HG03520 (cell line): ENCODE data around the gene ADAMTSL4.
"Not testable (repeated sequence)": the region's sequence is repeated elsewhere in the genome, so short reads cannot be mapped to it uniquely, and the experiment has no call there.

Experiments
- ATAC-seq: cut with Tn5 transposase; IDR thresholded peaks from one replicate; pipeline ENCODE4 v1.9.1; 2021; ENCODE audit warnings: mild to moderate bottlenecking, moderate library complexity; ENCODE audit not compliant: unreplicated experiment

Gene ADAMTSL4

DNA sequence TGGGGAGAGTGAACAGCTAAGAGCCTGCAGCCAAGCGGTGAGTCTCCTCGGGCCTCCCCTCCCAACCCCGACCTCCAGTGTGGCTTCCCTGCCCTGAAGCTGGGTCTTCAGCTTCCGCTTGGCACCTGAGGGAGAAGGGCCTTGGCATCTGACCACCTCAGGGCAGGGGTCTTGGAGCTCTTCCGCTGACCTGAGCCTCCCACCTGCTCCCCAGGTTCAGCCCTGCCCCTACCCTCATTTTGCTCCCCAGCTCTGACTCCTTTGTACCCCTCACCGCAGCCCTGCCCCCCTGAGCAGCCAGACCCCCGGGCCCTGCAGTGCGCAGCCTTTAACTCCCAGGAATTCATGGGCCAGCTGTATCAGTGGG lies 4.9 kb downstream of the ADAMTSL4 start:
- no peak for ATAC-seq

DNA sequence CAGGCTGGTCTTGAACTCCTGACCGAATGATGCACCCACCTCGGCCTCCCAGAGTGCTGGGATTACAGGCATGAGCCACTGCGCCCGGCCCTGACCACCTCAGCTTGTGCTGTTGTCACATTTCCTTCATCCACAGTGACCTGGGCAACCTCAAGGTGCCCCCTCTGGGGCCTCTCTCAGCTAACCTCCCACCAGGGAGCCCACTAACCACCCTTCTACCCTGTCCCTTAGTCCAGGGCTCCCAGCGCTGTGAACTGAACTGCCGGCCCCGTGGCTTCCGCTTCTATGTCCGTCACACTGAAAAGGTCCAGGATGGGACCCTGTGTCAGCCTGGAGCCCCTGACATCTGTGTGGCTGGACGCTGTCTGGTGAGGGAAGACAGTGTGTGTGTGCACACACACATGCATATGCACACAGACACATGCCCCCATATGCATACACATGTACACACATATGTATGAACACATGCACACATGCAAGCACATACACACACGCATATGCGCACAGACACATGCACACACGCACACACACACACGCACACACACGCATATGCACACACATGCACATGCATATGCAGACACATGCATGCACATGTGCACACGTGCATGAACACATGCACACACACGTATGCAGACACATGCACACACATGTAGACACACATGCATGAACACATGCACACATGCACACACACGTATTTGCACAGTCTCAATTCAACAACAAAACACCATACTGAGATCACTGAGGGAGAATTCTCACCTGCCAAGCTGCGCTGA lies 6.2 kb downstream of the ADAMTSL4 start:
- ATAC-seq = no peak

DNA sequence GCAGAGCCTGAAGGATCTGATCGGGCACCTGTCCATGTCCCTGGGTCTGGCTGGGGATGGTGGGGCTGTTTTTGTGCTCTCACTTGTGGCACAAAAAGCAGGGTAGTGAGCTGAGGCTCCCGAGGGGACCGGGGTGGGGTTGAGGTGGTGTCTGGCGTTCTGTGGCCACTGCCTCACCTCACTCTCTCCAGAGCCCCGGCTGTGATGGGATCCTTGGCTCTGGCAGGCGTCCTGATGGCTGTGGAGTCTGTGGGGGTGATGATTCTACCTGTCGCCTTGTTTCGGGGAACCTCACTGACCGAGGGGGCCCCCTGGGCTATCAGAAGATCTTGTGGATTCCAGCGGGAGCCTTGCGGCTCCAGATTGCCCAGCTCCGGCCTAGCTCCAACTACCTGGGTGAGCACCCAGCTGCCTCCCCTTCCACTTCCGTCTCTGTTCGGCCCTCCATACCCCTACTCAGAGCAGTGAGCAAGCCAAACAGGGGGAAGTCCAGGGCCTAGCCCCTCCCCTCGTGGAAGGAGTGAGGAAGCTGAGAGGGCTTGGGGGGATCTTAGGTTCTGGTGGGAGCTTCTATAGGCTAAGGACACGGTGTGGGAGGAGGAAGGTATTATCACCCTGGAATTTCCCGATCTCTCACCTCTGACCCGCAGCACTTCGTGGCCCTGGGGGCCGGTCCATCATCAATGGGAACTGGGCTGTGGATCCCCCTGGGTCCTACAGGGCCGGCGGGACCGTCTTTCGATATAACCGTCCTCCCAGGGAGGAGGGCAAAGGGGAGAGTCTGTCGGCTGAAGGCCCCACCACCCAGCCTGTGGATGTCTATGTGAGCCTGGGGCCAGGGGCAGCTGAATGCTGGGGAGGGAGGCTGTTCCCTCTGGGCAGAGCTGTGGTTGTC lies 7.0 kb downstream of the ADAMTSL4 start:
- no peak for ATAC-seq

DNA sequence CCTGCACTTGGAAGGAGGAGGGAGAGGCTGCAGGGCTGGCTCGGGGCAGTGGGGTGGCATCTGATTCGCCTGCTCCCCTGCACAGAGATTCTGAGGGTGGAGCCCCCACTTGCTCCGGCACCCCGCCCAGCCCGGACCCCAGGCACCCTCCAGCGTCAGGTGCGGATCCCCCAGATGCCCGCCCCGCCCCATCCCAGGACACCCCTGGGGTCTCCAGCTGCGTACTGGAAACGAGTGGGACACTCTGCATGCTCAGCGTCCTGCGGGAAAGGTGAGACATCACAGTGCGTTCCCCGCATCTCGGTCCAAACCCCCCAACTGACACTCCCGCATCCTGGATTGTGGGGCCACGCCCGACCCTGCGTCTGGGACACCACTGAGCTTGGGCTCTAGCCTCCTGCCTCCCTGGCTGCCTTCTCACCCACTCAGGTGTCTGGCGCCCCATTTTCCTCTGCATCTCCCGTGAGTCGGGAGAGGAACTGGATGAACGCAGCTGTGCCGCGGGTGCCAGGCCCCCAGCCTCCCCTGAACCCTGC lies 7.9 kb downstream of the ADAMTSL4 start:
- no peak for ATAC-seq

DNA sequence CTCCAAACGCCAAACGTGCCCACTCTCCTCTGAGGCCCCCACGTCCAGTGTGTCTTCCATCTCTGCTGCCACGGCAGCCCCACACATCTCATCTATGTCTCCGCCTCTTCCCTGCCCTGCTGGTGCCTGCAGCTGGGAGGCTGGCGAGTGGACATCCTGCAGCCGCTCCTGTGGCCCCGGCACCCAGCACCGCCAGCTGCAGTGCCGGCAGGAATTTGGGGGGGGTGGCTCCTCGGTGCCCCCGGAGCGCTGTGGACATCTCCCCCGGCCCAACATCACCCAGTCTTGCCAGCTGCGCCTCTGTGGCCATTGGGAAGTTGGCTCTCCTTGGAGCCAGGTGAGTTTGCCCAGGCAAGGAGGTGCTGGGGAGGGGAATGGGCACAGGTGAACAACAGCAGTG lies 8.6 kb downstream of the ADAMTSL4 start:
- ATAC-seq = no peak

DNA sequence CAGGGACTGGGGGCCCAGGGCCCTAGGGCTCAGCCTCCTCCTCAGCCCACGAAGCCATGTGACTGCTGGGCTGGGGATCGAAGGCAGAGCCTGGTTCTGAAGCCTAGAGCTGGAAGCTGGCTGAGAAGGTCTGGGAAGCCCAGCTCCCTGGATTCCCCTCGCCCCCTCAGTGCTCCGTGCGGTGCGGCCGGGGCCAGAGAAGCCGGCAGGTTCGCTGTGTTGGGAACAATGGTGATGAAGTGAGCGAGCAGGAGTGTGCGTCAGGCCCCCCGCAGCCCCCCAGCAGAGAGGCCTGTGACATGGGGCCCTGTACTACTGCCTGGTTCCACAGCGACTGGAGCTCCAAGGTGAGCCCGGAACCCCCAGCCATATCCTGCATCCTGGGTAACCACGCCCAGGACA lies 9.1 kb downstream of the ADAMTSL4 start:
- ATAC-seq = no peak

DNA sequence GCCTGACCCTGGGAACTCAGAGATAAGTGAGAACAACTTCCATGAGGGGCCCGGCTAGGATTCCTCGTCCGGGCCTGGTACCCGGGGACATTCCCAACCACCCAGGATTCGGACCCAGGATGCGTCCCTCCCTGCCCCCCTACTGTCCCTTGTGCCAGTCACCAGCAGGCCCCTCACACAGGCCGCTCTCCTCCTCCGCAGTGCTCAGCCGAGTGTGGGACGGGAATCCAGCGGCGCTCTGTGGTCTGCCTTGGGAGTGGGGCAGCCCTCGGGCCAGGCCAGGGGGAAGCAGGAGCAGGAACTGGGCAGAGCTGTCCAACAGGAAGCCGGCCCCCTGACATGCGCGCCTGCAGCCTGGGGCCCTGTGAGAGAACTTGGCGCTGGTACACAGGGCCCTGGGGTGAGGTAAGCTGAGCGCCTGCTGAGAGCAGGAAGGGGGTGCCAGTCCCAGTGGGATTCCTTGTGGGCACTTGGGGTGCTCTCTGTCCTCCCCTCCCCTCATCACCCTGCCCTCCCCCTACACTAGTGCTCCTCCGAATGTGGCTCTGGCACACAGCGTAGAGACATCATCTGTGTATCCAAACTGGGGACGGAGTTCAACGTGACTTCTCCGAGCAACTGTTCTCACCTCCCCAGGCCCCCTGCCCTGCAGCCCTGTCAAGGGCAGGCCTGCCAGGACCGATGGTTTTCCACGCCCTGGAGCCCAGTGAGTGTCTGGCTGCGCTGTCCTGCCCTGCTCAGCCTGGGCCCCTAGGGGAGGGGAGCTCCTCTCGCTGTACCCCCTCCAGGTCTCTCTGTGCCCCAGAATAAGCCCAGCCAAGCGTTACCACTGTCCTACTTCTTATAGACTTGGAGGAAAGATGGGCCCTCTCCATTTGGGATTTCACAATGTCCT lies 9.8 kb downstream of the ADAMTSL4 start:
- ATAC-seq = no peak

DNA sequence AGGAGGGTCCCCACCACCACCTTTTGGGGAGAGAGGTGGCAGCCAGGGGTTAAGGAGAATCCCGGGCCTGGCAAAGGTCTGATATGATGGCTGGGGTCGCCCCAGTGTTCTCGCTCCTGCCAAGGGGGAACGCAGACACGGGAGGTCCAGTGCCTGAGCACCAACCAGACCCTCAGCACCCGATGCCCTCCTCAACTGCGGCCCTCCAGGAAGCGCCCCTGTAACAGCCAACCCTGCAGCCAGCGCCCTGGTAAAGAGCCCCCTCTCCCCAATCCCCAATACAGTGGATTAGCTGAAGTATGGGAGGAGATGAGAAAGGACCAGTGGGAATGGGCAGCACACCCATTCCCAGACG lies 10.4 kb downstream of the ADAMTSL4 start:
- ATAC-seq = no peak

DNA sequence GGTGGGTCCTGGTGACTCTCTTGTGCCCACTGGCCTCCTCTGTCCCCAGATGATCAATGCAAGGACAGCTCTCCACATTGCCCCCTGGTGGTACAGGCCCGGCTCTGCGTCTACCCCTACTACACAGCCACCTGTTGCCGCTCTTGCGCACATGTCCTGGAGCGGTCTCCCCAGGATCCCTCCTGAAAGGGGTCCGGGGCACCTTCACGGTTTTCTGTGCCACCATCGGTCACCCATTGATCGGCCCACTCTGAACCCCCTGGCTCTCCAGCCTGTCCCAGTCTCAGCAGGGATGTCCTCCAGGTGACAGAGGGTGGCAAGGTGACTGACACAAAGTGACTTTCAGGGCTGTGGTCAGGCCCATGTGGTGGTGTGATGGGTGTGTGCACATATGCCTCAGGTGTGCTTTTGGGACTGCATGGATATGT lies 10.8 kb downstream of the ADAMTSL4 start:
- ATAC-seq = no peak

DNA sequence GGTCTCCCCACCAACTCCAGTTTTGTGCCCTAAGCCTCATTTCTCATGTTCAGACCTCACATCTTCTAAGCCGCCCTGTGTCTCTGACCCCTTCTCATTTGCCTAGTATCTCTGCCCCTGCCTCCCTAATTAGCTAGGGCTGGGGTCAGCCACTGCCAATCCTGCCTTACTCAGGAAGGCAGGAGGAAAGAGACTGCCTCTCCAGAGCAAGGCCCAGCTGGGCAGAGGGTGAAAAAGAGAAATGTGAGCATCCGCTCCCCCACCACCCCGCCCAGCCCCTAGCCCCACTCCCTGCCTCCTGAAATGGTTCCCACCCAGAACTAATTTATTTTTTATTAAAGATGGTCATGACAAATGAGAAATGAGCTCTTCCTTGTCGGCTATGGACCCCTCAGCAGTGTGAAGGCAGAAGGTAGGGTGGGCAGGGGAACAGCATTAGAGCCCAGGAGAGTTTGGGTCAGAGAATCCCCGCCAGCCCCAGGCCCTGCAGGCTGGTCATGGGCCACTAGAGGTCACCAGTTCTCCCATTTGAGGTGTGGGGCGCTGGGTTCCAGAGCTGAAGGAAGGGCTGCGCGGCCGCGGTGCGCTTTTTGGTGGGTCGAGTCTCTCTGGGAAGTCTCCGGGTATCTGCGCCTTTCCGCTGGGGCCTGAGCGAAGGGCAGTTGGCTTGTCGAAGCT lies 11.5 kb downstream of the ADAMTSL4 start:
- ATAC-seq = no peak

DNA sequence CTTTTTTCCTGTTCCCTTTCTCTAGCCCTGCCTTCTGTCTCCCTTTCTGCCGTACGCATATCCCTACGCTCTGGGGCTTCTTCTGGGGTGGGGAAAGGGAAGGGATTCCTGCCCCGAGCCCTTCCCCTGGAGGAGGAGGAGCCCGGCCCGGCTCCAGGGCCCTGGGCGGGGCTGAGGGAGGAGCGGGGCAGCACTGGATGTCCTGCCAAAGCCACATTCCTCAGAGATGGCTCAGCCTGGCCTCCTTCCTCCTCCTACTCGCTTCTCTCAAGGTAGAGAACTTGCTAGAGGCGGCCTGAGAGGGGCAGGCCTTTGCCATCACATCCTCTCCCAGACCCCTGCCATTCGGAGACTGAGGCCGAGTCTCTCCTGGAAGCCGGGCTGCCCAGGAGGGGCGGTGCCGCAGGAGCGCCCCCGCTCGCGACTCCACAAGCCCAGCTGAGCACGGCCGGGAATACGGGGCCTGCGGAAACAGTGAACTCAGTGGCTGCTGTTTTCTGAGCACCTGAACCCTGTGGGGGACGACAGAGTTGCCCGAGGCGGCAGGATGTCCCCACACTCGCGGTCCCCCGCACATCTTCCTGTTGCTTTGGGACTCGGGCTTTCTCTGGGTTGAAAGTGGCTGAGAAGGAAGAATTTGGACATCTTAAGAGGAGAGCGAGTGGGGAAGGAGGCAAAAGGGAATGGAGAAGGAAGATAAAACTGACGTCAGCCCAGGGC lies 12.2 kb downstream of the ADAMTSL4 start:
- no peak for ATAC-seq

DNA sequence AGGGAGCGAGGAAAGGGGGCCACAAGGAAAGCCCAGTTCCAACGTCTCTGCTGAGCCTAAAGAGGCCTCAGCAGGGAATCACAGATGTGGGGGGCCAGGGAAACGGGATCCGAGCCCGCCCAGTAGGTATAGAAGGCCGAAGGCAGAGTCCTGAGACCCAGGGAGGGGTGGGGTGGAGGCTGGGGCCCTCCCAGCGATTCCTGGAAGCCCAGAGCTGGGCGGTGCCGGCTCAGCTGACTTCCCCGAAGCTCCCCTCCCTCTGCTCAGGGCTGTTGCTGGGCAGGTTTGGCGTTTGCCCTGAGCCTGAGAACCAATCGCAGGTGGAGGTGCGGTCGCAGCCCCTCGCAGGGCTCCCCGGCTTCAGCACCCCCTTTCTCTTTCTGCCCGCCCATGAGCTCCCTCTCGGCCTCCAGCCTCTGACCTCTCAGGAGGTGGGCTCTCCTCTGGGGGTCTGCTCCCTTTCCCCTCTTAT lies 12.8 kb downstream of the ADAMTSL4 start:
- ATAC-seq = peak; percentile 22

DNA sequence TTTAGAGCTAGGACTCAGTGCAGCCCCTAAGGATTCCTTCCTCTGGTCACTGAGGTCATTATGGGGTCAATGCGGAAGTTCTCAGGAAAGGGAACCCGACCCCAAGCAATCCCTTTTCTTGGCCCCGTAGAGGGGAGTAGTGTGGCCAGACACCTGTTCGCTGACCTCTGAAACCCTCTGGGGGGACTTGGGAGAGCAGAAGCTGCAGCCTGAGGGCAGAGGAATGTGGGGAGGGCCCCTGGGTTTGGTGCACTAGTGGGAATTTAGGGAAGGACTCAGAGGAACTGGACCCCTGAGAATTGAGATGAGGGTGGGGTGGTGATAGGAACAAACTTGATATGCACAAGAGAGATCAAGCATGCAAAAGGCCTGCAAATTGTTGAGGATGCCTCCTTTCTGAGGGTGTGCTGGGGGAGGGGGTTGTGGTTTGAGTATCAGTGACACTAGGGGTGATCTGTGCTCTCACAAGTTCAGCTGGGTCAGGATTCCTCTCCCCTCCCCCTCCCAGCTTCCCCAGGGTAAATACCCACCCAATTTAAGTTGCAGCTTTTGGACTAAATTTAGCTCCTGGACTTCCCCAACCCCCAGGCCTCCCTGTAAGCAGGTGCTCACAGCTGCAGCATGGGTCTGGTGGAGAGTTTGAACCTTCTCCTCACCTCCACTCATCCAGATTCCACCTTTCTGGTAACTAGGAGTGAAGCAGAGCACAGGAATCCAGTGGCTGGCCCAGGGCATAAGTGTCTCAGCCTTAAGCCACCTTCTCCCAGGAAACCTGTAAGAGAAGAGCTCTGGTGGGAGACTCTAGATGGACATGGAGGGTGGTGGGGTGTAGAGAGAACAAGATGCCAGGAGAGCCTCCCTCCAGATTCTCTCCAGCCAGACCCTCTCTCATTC lies 13.5 kb downstream of the ADAMTSL4 start:
- peak; percentile 35 for ATAC-seq

DNA sequence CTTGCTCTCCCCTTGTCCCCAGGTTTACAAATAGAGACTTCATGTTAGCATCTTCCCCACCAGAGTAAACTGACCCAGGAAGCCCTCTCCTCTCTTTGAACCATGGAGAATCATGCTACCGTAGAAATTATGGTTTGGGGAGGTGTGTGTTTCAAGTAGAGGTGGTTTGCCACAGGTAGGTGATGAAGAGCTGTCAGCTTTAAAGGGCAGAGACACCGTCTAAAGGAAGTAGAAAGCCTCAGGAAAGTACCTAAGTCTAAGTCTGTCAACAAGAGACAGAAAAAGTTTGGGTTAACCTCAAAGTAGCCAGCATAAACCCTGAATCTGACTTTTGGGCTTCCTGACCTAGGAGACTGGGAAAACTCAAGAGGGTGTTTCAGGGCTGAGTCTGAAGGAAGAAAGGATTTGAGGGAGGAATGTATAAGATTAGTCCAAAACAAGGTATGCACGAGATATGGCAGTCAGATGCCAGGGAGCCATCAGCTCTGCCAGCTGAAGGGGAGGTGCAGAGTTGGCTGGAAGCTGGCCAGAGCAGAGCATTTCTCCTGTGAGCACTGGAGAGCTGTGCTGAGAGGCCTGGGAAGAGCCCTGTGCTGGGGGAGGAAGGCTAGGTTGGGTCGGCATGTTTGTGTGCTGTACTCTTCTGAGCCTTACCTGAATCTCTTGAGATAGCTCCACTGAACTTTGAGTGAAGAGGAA lies 14.3 kb downstream of the ADAMTSL4 start:
- ATAC-seq = no peak

DNA sequence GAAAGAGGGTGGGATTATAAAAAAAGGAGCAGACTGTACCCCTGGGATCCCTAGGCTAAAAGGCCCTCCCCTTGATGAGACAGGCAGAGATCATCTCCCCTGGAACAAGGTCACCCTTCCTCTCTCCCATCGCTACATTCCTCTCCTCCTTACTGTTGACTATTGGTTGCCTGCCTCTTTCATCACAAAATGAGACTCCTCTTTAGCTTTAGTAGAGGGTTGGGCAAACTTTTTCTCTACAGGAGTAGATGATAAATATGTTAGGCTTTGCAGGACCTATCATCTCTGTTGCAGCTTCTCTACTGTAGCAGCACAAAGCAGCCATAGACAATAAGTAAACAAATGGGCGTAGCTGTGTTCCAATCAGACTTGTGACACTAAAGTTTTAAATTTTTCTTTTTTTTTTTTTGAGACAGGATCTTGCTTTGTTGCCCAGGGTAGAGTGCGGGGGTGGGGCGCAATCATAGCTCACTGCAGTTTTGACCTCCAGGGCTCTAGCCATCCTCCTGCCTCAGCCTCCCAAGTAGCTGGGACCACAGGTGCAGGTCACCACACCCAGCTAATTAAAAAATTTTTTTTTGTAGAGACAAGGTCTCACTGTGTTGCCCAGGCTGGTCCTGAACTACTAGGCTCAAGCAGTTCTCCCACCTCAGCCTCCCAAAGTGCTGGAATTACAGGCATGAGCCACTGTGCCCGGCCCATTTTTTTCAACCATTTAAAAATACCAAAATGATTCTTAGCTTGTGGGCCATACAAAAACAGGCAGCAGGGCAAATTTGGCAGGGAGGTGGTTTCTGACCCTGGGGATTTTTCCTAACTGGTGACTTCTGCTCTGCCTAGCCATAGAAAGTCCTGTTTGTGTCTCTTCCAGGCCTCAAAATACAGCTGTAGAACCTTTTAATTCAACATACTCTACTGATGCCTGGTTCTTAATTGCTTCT lies 15.1 kb downstream of the ADAMTSL4 start:
- no peak for ATAC-seq

DNA sequence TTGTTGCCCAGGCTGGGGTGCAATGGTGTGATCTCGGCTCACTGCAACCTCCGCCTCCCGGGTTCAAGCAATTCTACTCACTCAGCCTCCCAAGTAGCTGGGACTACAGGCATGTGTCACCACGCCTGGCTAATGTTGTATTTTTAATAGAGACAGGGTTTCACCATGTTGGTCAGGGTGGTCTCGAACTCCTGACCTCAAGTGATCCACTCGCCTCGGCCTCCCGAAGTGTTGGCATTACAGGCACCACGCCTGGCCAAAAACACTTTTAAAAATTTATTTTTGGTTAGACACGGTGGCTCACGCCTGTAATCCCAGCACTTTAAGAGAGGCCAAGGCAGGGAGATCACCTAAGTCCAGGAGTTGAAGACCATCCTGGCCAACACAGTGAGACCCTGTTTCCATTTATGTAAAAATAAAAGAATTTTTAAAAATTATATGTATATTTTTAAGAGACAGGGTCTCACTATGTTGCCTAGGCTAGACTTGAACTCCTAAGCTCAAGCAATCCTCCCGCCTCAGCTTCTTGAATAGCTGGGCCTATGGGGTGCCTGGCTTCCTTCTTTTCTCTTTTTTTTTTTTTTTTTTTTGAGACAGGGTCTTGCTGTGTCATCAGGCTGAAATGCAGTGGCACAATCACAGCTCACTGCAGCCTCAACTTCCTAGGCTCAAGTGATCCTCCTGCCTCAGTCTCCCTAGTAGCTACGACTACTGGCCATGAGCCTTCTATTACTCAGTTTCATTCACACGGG lies 16.2 kb downstream of the ADAMTSL4 start:
- ATAC-seq = not testable (repeated sequence)
